Astrocyte (in vitro differentiated cells and primary cell): ENCODE measurements around the gene S100A6. TPM values are rescaled to one million over a fixed set of nuclear protein-coding genes. Genes with fewer than 3 reads are reported as not detected.

Source experiments
- DNase-seq: peaks from one replicate; pipeline ENCODE4 v3.0.0-alpha.2; 2010; ENCODE audit warnings: low read depth
- FAIRE-seq: peaks from 2 replicates; lab custom pipeline; 2011; peaks lifted over from hg19 to GRCh38; lab: Jason Lieb, UNC
- H2AFZ ChIP-seq: 2 replicates; pipeline ENCODE4 v1.6.0; 2012; ENCODE audit warnings: low read depth, low read length, inconsistent platforms
- H3K27ac ChIP-seq: 2 replicates; pipeline ENCODE4 v1.5.1; 2011; ENCODE audit warnings: low read depth, low read length, inconsistent platforms
- H3K27me3 ChIP-seq: 2 replicates; pipeline ENCODE4 v1.6.0; 2011; ENCODE audit warnings: low read length, inconsistent platforms; ENCODE audit not compliant: insufficient read depth
- H3K36me3 ChIP-seq: 2 replicates; pipeline ENCODE4 v1.5.1; 2011; ENCODE audit warnings: low read length, inconsistent platforms; ENCODE audit not compliant: insufficient read depth
- H3K4me1 ChIP-seq: 2 replicates; pipeline ENCODE4 v1.5.1; 2011; ENCODE audit warnings: low read length, inconsistent platforms; ENCODE audit not compliant: insufficient read depth
- H3K4me2 ChIP-seq: 2 replicates; pipeline ENCODE4 v1.6.0; 2012; ENCODE audit warnings: low read length, inconsistent platforms
- H3K4me3 ChIP-seq: 2 replicates; pipeline ENCODE4 v1.5.1; 2011; ENCODE audit warnings: low read depth, mild to moderate bottlenecking, low read length, inconsistent platforms; ENCODE audit not compliant: insufficient read depth
- H3K79me2 ChIP-seq: 2 replicates; pipeline ENCODE4 v1.6.0; 2012; ENCODE audit warnings: mild to moderate bottlenecking, low read length, inconsistent platforms; ENCODE audit not compliant: insufficient read depth
- H3K9ac ChIP-seq: 2 replicates; pipeline ENCODE4 v1.6.0; 2012; ENCODE audit warnings: mild to moderate bottlenecking, low read length, inconsistent platforms
- H3K9me3 ChIP-seq: 2 replicates; pipeline ENCODE4 v1.5.1; 2012; ENCODE audit warnings: low read depth, mild to moderate bottlenecking, low read length, inconsistent platforms; ENCODE audit not compliant: insufficient read depth
- H4K20me1 ChIP-seq: 2 replicates; pipeline ENCODE4 v1.6.0; 2012; ENCODE audit warnings: low read length, inconsistent platforms; ENCODE audit not compliant: insufficient read depth
- H3K27ac Mint-ChIP-seq: one replicate; pipeline ENCODE4 v1.8.0; 2021; ENCODE audit warnings: mild to moderate bottlenecking, mixed read lengths; ENCODE audit not compliant: unreplicated experiment
- H3K27me3 Mint-ChIP-seq: one replicate; pipeline ENCODE4 v1.8.0; 2021; ENCODE audit warnings: low read depth, mixed read lengths; ENCODE audit not compliant: unreplicated experiment
- H3K36me3 Mint-ChIP-seq: one replicate; pipeline ENCODE4 v1.8.0; 2021; ENCODE audit warnings: low read depth, mixed read lengths; ENCODE audit not compliant: unreplicated experiment
- H3K4me1 Mint-ChIP-seq: one replicate; pipeline ENCODE4 v1.8.0; 2021; ENCODE audit warnings: low read depth, mixed read lengths; ENCODE audit not compliant: unreplicated experiment
- H3K4me3 Mint-ChIP-seq: one replicate; pipeline ENCODE4 v1.8.0; 2021; ENCODE audit warnings: mild to moderate bottlenecking, moderate library complexity, mixed read lengths; ENCODE audit not compliant: unreplicated experiment
- H3K9me3 Mint-ChIP-seq: one replicate; pipeline ENCODE4 v1.8.0; 2021; ENCODE audit warnings: mild to moderate bottlenecking, mixed read lengths; ENCODE audit not compliant: unreplicated experiment
- CTCF ChIP-seq: IDR thresholded peaks from 2 replicates; pipeline ENCODE4 v1.5.1; 2011; ENCODE audit warnings: low read depth, mild to moderate bottlenecking, inconsistent platforms, low read length, moderate library complexity; ENCODE audit not compliant: insufficient read depth
- EZH2 ChIP-seq: IDR thresholded peaks from 2 replicates; pipeline ENCODE4 v1.6.1; 2012; ENCODE audit warnings: mild to moderate bottlenecking, low read length, inconsistent platforms; ENCODE audit not compliant: insufficient read depth
- total RNA-seq: library from RNA; stranded (reverse); gene quantifications from 2 replicates; pipeline ENCODE4 v1.2.1, GENCODE V29; 2021

Gene S100A6
- total RNA-seq, 1 donor from 2014 or later, result 125 TPM

GRCh38 chr1:153544453-153545066 lies 8.8 kb upstream of the S100A6 start:
- Histone ChIP-seq H3K79me2 (no peaks in the 10 kb centered on the region), H3K9ac (peak overlapping the region; percentile 40), H3K27ac (peak overlapping the region; percentile 46), H3K4me2 (peak overlapping the region; percentile 50), H3K27me3 (no peaks in the 10 kb centered on the region), H4K20me1 (no peaks in the 10 kb centered on the region), H3K36me3 (no peaks in the 10 kb centered on the region), H3K4me3 (no peak overlapping the region), H3K4me1 (peaks cover 47% of the 10 kb centered on the region), H3K9me3 (no peaks in the 10 kb centered on the region), H2AFZ (peak overlapping the region; percentile 23)
- no peaks in the 10 kb centered on the region for H3K27me3 Mint-ChIP-seq
- DNase-seq (no peak), FAIRE-seq (no peak)
- H3K27ac Mint-ChIP-seq, result peak overlapping the region; percentile 87
- H3K4me1 Mint-ChIP-seq, result peaks cover 83% of the 10 kb centered on the region
- H3K36me3 Mint-ChIP-seq, result no peaks in the 10 kb centered on the region
- TF ChIP-seq EZH2 (no peak), CTCF (no peak)
- H3K9me3 Mint-ChIP-seq, result no peaks in the 10 kb centered on the region
- H3K4me3 Mint-ChIP-seq, result peak overlapping the region; percentile 73

GRCh38 chr1:153543736-153544135 lies 7.9 kb upstream of the S100A6 start:
- no peak overlapping the region for H3K4me3 ChIP-seq
- no peak for TF ChIP-seq CTCF
- TF ChIP-seq EZH2, result no peak
- H3K9me3 ChIP-seq, result no peaks in the 10 kb centered on the region
- peaks cover 39% of the 10 kb centered on the region for H3K4me1 ChIP-seq
- no peak overlapping the region for H3K27ac ChIP-seq
- no peak overlapping the region for H3K9ac ChIP-seq
- DNase-seq (no peak), FAIRE-seq (no peak)
- Mint-ChIP-seq H3K9me3 (no peaks in the 10 kb centered on the region), H3K4me1 (peaks cover 77% of the 10 kb centered on the region), H3K36me3 (peaks cover 2% of the 10 kb centered on the region), H3K27ac (peak overlapping the region; percentile 87), H3K4me3 (no peak overlapping the region), H3K27me3 (no peaks in the 10 kb centered on the region)
- H2AFZ ChIP-seq, result no peak overlapping the region
- H4K20me1 ChIP-seq, result no peaks in the 10 kb centered on the region
- H3K27me3 ChIP-seq, result no peaks in the 10 kb centered on the region
- H3K36me3 ChIP-seq, result no peaks in the 10 kb centered on the region
- no peaks in the 10 kb centered on the region for H3K79me2 ChIP-seq
- H3K4me2 ChIP-seq, result no peak overlapping the region
